Type B pancreatic cell (in vitro differentiated cells): Measurements from ENCODE around the gene PPP1R3G. TPM values are rescaled to one million over a fixed set of nuclear protein-coding genes. Genes with fewer than 3 reads are reported as not detected.

Experiments used
- DNase-seq: peaks from one replicate; pipeline ENCODE4 v3.0.0; 2021; ENCODE audit warnings: mixed read lengths; ENCODE audit not compliant: unreplicated experiment; ENCODE audit errors: extremely low spot score
- H3K27ac Mint-ChIP-seq: 2 replicates; pipeline ENCODE4 v1.8.0; 2021; ENCODE audit warnings: mild to moderate bottlenecking, mixed read lengths
- H3K27me3 Mint-ChIP-seq: 2 replicates; pipeline ENCODE4 v1.8.0; 2021; ENCODE audit warnings: mixed read lengths
- H3K36me3 Mint-ChIP-seq: 2 replicates; pipeline ENCODE4 v1.8.0; 2021; ENCODE audit warnings: mixed read lengths
- H3K4me1 Mint-ChIP-seq: one replicate; pipeline ENCODE4 v1.8.0; 2021; ENCODE audit warnings: mixed read lengths; ENCODE audit not compliant: unreplicated experiment
- H3K4me3 Mint-ChIP-seq: 2 replicates; pipeline ENCODE4 v1.8.0; 2021; ENCODE audit warnings: mild to moderate bottlenecking, mixed read lengths
- H3K9me3 Mint-ChIP-seq: 2 replicates; pipeline ENCODE4 v1.8.0; 2021; ENCODE audit warnings: mixed read lengths
- CTCF ChIP-seq: fragments of 200-600 bp; sonication (generic); conservative IDR thresholded peaks from 2 replicates; pipeline ENCODE4 v1.5.0; 2021; ENCODE audit warnings: antibody characterized with exemption, mild to moderate bottlenecking
- total RNA-seq: library from RNA; stranded (reverse); gene quantifications from 2 replicates; pipeline ENCODE4 v1.2.1, GENCODE V29; 2021; ENCODE audit warnings: low replicate concordance

Gene PPP1R3G
- total RNA-seq, 1 donor from 2014 or later, result 0.19 TPM

GRCh38 chr6:5130135-5130866 is 45.2 kb downstream of the PPP1R3G start:
- Mint-ChIP-seq H3K4me1 (peaks cover 5% of the 10 kb centered on the region), H3K9me3 (peaks cover 6% of the 10 kb centered on the region), H3K36me3 (peaks cover 7% of the 10 kb centered on the region), H3K27ac (no peak overlapping the region), H3K4me3 (no peak overlapping the region), H3K27me3 (no peaks in the 10 kb centered on the region)
- no peak for TF ChIP-seq CTCF
- no peak for DNase-seq

GRCh38 chr6:5132731-5133130 is 47.6 kb downstream of the PPP1R3G start:
- H3K27ac Mint-ChIP-seq, result no peak overlapping the region
- no peak for DNase-seq

GRCh38 chr6:5133943-5134342 is 48.8 kb downstream of the PPP1R3G start:
- H3K9me3 Mint-ChIP-seq, result no peaks in the 10 kb centered on the region
- TF ChIP-seq CTCF, result no peak
- H3K27ac Mint-ChIP-seq, result no peak overlapping the region
- no peaks in the 10 kb centered on the region for H3K27me3 Mint-ChIP-seq
- H3K36me3 Mint-ChIP-seq, result peaks cover 9% of the 10 kb centered on the region
- no peaks in the 10 kb centered on the region for H3K4me1 Mint-ChIP-seq
- DNase-seq, result no peak
- no peak overlapping the region for H3K4me3 Mint-ChIP-seq

More at GRCh38 chr6:5132731-5133130, 47.6 kb downstream of the PPP1R3G start:
- Mint-ChIP-seq H3K27me3 (no peaks in the 10 kb centered on the region), H3K36me3 (peaks cover 9% of the 10 kb centered on the region), H3K4me3 (no peak overlapping the region), H3K4me1 (no peaks in the 10 kb centered on the region), H3K9me3 (no peaks in the 10 kb centered on the region)
- TF ChIP-seq CTCF, result no peak

GRCh38 chr6:5135788-5136376 is 50.7 kb downstream of the PPP1R3G start:
- TF ChIP-seq CTCF, result peak; percentile 71
- no peaks in the 10 kb centered on the region for H3K9me3 Mint-ChIP-seq
- no peak overlapping the region for H3K27ac Mint-ChIP-seq
- peaks cover 9% of the 10 kb centered on the region for H3K36me3 Mint-ChIP-seq
- no peaks in the 10 kb centered on the region for H3K27me3 Mint-ChIP-seq
- no peak for DNase-seq
- H3K4me3 Mint-ChIP-seq, result no peak overlapping the region
- no peaks in the 10 kb centered on the region for H3K4me1 Mint-ChIP-seq

GRCh38 chr6:5136851-5137250 is 51.7 kb downstream of the PPP1R3G start:
- Mint-ChIP-seq H3K4me1 (no peaks in the 10 kb centered on the region), H3K27ac (no peak overlapping the region), H3K27me3 (no peaks in the 10 kb centered on the region), H3K9me3 (no peaks in the 10 kb centered on the region), H3K4me3 (no peak overlapping the region), H3K36me3 (peaks cover 9% of the 10 kb centered on the region)
- DNase-seq, result no peak
- TF ChIP-seq CTCF, result no peak

Other genes with a start within 250 kb of the PPP1R3G start
- 5.6 and 9.2 TPM in 2 replicates for gene RPP40, start 81.3 kb upstream of the PPP1R3G start, total RNA-seq
- 25.2 and 39.5 TPM in 2 replicates for gene LYRM4, start 175.6 kb downstream of the PPP1R3G start, total RNA-seq
- gene FARS2, start 176.2 kb downstream of the PPP1R3G start, total RNA-seq, result 13.1 and 21.9 TPM in 2 replicates